Muscle layer of colon (tissue), 2 donors: ENCODE measurements around the gene PCDHGA11.
"Not testable (repeated sequence)": the region's sequence is repeated elsewhere in the genome, so short reads cannot be mapped to it uniquely, and the experiment has no call there.

Source experiments
- H3K27ac ChIP-seq: one replicate; pipeline ENCODE4 v1.7.0; 2013; ENCODE audit warnings: low read depth, mild to moderate bottlenecking, low read length, moderate library complexity
- H3K27me3 ChIP-seq, 2 donors: one replicate each; pipeline ENCODE4 v1.7.0; 2013; ENCODE audit warnings: low read length in 2 of 2, mild to moderate bottlenecking in 2 of 2; ENCODE audit not compliant: insufficient read depth in 2 of 2, control insufficient read depth in 1 of 2
- H3K36me3 ChIP-seq: one replicate; pipeline ENCODE4 v1.7.0; 2013; ENCODE audit warnings: mild to moderate bottlenecking, low read length; ENCODE audit not compliant: insufficient read depth
- H3K4me1 ChIP-seq: one replicate; pipeline ENCODE4 v1.7.0; 2013; ENCODE audit warnings: mild to moderate bottlenecking, low read length; ENCODE audit not compliant: insufficient read depth
- H3K4me3 ChIP-seq, 2 donors: one replicate each; pipeline ENCODE4 v1.7.0; 2013; ENCODE audit warnings: low read length in 2 of 2, low read depth in 1 of 2, mild to moderate bottlenecking in 1 of 2, moderate library complexity in 1 of 2
- H3K9ac ChIP-seq: one replicate; pipeline ENCODE4 v1.7.0; 2013; ENCODE audit warnings: low read length
- H3K9me3 ChIP-seq: one replicate; pipeline ENCODE4 v1.7.0; 2013; ENCODE audit warnings: mild to moderate bottlenecking, low read length
- donor health status: abdominal sarcoma.
- donor health status: Adenocarcinoma of cecum.

The PCDHGA11 gene

DNA sequence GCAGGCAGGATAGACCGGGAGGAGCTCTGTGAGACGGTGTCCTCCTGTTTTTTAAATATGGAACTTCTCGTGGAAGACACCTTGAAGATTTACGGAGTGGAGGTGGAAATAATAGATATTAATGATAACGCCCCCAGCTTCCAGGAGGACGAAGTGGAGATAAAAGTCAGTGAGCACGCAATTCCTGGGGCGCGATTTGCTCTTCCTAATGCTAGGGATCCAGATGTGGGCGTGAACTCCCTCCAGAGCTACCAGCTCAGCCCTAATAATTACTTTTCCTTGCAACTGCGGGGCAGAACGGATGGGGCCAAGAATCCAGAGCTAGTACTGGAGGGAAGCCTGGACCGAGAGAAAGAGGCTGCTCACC, 621 bp downstream of the PCDHGA11 start:
- Histone ChIP-seq H3K4me3 (peak overlapping the region in 1 of 2 donors; percentile 51), H3K27me3 (no peaks in the 10 kb centered on the region), H3K36me3 (no peaks in the 10 kb centered on the region), H3K27ac (no peak overlapping the region), H3K9ac (no peak overlapping the region), H3K4me1 (no peaks in the 10 kb centered on the region), H3K9me3 (peaks cover 74% of the 10 kb centered on the region)

DNA sequence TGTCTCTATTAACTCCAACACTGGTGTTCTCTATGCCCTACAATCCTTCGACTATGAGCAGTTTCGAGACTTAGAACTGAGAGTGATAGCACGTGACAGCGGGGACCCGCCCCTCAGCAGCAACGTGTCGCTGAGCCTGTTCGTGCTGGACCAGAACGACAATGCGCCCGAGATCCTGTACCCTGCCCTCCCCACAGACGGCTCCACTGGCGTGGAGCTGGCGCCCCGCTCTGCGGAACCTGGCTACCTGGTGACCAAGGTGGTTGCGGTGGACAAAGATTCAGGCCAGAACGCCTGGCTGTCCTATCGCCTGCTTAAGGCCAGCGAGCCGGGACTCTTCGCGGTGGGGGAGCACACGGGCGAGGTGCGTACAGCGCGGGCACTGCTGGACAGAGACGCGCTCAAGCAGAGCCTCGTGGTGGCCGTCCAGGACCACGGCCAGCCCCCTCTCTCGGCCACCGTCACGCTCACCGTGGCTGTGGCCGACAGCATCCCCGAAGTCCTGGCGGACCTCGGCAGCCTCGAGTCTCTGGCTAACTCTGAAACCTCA, 2.0 kb downstream of the PCDHGA11 start:
- H3K4me3 ChIP-seq: peak overlapping the region; percentile 14 to 28
- no peaks in the 10 kb centered on the region for H3K4me1 ChIP-seq
- no peaks in the 10 kb centered on the region for H3K27me3 ChIP-seq

DNA sequence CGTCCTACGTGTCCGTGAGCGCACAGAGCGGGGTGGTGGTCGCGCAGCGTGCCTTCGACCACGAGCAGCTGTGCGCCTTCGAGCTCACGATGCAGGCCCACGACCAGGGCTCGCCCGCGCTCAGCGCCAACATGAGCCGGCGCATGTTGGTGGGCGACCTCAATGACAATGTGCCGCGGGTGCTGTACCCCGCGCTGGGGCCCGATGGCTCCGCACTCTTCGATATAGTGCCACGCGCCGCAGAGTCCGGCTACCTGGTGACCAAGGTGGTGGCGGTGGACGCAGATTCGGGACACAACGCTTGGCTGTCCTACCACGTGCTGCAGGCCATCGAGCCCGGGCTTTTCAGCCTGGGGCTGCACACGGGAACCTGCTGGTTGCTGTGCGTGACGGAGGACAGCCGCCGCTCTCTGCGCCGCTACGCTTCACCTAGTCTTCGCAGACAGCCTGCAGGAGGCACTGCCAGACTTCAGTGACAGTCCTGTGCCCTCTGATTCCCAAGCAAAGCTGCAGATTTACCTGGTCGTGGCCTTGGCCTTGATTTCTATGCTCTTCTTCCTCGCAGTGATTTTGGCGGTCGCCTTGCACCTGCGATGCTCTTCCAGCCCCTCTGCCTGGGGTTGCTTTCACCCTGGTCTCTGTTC, 7.1 kb downstream of the PCDHGA11 start:
- Histone ChIP-seq H3K27ac (no peak overlapping the region), H3K9ac (no peak overlapping the region), H3K9me3 (peaks cover 65% of the 10 kb centered on the region), H3K4me1 (no peaks in the 10 kb centered on the region), H3K4me3 (peak overlapping the region; percentile 3 to 32), H3K36me3 (no peaks in the 10 kb centered on the region), H3K27me3 (no peaks in the 10 kb centered on the region)

More for the DNA sequence above, 2.0 kb downstream of the PCDHGA11 start:
- no peak overlapping the region for H3K27ac ChIP-seq
- H3K9me3 ChIP-seq: peaks cover 81% of the 10 kb centered on the region
- H3K9ac ChIP-seq: no peak overlapping the region
- H3K36me3 ChIP-seq: no peaks in the 10 kb centered on the region

DNA sequence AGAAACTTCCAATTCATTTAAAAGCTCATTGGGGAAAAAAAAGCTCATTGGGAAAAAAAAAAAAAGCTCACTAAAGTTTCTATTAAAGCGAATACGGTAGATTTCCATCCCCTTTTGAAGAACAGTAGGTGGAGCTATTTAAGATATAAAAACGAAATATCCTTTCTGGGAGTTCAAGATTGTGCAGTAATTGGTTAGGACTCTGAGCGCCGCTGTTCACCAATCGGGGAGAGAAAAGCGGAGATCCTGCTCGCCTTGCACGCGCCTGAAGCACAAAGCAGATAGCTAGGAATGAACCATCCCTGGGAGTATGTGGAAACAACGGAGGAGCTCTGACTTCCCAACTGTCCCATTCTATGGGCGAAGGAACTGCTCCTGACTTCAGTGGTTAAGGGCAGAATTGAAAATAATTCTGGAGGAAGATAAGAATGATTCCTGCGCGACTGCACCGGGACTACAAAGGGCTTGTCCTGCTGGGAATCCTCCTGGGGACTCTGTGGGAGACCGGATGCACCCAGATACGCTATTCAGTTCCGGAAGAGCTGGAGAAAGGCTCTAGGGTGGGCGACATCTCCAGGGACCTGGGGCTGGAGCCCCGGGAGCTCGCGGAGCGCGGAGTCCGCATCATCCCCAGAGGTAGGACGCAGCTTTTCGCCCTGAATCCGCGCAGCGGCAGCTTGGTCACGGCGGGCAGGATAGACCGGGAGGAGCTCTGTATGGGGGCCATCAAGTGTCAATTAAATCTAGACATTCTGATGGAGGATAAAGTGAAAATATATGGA, 9.7 kb downstream of the PCDHGA11 start, which contains the start of gene PCDHGA12:
Gene PCDHGA12 (plus strand): TSS at position 176 of the 782 bp plus-strand sequence. CDS start 253 bp downstream, at position 429.
- no peaks in the 10 kb centered on the region for H3K36me3 ChIP-seq
- peak within 1 kb of the TSS in 1 of 2 donors; percentile 51 for H3K4me3 ChIP-seq
- H3K27me3 ChIP-seq: no peaks in the 10 kb centered on the region
- H3K4me1 ChIP-seq: no peaks in the 10 kb centered on the region
- H3K9me3 ChIP-seq: peaks cover 68% of the 10 kb centered on the region
- H3K27ac ChIP-seq: no peak within 1 kb of the TSS
- no peak within 1 kb of the TSS for H3K9ac ChIP-seq

DNA sequence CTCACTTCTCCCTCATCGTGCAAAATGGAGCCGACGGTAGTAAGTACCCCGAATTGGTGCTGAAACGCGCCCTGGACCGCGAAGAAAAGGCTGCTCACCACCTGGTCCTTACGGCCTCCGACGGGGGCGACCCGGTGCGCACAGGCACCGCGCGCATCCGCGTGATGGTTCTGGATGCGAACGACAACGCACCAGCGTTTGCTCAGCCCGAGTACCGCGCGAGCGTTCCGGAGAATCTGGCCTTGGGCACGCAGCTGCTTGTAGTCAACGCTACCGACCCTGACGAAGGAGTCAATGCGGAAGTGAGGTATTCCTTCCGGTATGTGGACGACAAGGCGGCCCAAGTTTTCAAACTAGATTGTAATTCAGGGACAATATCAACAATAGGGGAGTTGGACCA, 10.4 kb downstream of the PCDHGA11 start:
- H3K4me3 ChIP-seq: peak overlapping the region in 1 of 2 donors; percentile 51
- H3K27me3 ChIP-seq: no peaks in the 10 kb centered on the region

DNA sequence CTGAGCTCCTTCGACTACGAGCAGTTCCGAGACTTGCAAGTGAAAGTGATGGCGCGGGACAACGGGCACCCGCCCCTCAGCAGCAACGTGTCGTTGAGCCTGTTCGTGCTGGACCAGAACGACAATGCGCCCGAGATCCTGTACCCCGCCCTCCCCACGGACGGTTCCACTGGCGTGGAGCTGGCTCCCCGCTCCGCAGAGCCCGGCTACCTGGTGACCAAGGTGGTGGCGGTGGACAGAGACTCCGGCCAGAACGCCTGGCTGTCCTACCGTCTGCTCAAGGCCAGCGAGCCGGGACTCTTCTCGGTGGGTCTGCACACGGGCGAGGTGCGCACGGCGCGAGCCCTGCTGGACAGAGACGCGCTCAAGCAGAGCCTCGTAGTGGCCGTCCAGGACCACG, 11.5 kb downstream of the PCDHGA11 start:
- not testable (repeated sequence) for H3K4me1 ChIP-seq, H3K9ac ChIP-seq, H3K36me3 ChIP-seq, H3K27me3 ChIP-seq, H3K27ac ChIP-seq
- peak overlapping the region in 1 of 2 donors; percentile 51 for H3K4me3 ChIP-seq
- peaks cover 57% of the 10 kb centered on the region for H3K9me3 ChIP-seq

More for the DNA sequence above, 10.4 kb downstream of the PCDHGA11 start:
- Histone ChIP-seq H3K9ac (no peak overlapping the region), H3K36me3 (no peaks in the 10 kb centered on the region), H3K9me3 (peaks cover 63% of the 10 kb centered on the region), H3K4me1 (no peaks in the 10 kb centered on the region), H3K27ac (no peak overlapping the region)

DNA sequence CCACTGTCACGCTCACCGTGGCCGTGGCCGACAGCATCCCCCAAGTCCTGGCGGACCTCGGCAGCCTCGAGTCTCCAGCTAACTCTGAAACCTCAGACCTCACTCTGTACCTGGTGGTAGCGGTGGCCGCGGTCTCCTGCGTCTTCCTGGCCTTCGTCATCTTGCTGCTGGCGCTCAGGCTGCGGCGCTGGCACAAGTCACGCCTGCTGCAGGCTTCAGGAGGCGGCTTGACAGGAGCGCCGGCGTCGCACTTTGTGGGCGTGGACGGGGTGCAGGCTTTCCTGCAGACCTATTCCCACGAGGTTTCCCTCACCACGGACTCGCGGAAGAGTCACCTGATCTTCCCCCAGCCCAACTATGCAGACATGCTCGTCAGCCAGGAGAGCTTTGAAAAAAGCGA, 11.9 kb downstream of the PCDHGA11 start:
- Histone ChIP-seq H3K4me3 (peak overlapping the region in 1 of 2 donors; percentile 14), H3K9me3 (peaks cover 52% of the 10 kb centered on the region)
- H3K27ac ChIP-seq, H3K27me3 ChIP-seq, H3K9ac ChIP-seq, H3K4me1 ChIP-seq, H3K36me3 ChIP-seq: not testable (repeated sequence)

DNA sequence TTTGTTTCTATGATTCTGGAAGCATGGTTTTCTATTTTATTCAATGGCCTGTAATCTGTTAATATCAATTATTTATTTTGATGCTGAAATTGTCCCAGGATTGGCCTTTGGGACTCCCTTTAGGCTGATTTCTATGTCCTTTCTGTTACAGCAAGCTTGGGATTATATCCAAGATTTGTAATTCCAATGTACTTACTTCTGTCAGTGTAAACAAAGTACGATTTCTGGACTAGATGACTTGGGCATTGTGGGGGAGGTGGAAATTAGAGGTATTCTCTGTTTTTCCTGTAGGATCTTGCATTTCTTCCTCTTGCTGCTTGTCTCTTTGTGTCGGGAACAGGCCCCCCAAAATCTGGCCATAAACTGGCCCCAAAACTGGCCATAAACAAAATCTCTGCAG, 13.2 kb downstream of the PCDHGA11 start:
- Histone ChIP-seq H3K36me3 (no peaks in the 10 kb centered on the region), H3K9me3 (peaks cover 47% of the 10 kb centered on the region), H3K27ac (no peak overlapping the region), H3K27me3 (no peaks in the 10 kb centered on the region), H3K4me3 (no peak overlapping the region), H3K9ac (no peak overlapping the region), H3K4me1 (no peaks in the 10 kb centered on the region)

DNA sequence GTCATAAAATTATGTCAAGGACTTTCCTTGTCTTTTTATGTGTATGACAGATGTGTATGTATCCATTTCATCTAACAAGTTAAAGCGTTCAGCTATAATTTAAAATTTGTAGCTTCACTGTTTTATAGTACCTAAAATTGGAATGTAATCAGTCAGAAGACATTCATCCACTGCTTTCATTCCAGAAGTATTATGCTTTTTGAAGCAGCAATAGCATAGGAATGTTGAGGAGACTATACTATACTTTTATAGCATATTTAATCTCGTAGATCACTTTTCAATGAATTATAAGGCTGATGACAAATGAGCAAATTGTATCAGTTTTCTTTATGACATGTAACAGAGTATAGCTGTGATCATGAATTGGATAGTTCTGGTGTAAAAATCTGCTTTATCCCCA, 16.4 kb downstream of the PCDHGA11 start:
- Histone ChIP-seq H3K27ac (no peak overlapping the region), H3K36me3 (no peaks in the 10 kb centered on the region), H3K4me1 (no peaks in the 10 kb centered on the region), H3K27me3 (no peaks in the 10 kb centered on the region), H3K9me3 (peaks cover 37% of the 10 kb centered on the region), H3K4me3 (no peak overlapping the region), H3K9ac (no peak overlapping the region)

DNA sequence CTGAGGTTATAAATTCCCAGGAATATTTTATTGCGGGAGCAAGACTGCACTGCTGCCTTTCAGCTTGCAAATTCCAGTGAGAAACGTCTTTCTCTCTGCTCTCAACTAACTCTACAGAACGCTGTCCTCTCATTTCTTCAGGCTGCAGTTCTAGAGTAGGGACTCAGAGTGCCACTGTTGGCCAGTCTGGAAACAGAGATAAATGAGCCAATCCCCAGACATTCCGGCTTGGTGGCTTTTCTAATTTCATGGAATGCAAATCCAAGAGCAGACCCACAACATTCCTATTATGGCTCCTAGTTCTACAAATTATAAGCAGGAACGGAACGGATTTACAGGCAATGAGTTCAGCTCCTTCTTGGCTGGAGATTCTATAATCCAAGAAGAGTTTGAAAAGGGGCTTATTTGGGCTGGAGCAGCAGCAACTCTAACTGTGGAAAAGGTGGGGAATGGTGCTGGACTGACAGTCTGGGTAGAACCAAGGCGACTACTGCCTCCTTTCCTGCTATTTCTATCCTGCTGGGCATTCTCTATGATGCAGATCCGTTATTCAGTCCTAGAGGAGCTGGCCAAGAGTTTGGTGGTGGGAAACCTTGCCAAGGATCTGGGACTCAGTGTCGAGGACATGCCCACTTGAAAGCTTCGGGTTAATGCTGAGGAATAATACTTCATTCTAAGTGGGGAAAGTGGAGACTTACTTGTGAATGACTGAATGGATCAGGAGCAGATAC, 18.7 kb downstream of the PCDHGA11 start:
- H3K36me3 ChIP-seq: no peaks in the 10 kb centered on the region
- H3K4me3 ChIP-seq: peak overlapping the region in 1 of 2 donors; percentile 1
- H3K27ac ChIP-seq: no peak overlapping the region
- no peaks in the 10 kb centered on the region for H3K27me3 ChIP-seq
- peaks cover 22% of the 10 kb centered on the region for H3K9me3 ChIP-seq
- H3K4me1 ChIP-seq: no peaks in the 10 kb centered on the region
- H3K9ac ChIP-seq: no peak overlapping the region

DNA sequence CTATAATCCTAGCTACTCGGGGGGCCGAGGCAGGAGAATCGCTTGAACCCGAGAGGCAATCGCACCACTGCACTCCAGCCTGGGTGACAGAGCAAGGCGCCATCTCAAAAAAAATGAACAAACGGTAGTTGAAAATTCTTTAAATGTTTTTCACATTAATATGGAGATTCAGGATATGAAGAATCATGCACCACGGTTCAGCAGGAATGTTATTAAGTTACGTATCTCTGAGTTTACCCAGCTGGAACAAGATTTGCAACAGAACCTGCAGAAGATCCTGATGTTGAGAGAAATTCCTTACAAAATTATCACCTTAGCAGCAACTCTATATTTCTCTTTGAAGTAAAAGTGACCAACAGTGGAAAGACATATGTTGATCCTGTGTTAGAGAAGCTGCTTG, 19.5 kb downstream of the PCDHGA11 start:
- no peaks in the 10 kb centered on the region for H3K36me3 ChIP-seq
- no peak overlapping the region for H3K9ac ChIP-seq
- no peak overlapping the region for H3K27ac ChIP-seq
- no peaks in the 10 kb centered on the region for H3K4me1 ChIP-seq
- H3K9me3 ChIP-seq: peaks cover 22% of the 10 kb centered on the region
- no peak overlapping the region for H3K4me3 ChIP-seq
- no peaks in the 10 kb centered on the region for H3K27me3 ChIP-seq
